ENCODE data around the gene EHBP1.
"Not testable (repeated sequence)": the region's sequence is repeated elsewhere in the genome, so short reads cannot be mapped to it uniquely, and the experiment has no call there.

EHBP1 gene

DNA sequence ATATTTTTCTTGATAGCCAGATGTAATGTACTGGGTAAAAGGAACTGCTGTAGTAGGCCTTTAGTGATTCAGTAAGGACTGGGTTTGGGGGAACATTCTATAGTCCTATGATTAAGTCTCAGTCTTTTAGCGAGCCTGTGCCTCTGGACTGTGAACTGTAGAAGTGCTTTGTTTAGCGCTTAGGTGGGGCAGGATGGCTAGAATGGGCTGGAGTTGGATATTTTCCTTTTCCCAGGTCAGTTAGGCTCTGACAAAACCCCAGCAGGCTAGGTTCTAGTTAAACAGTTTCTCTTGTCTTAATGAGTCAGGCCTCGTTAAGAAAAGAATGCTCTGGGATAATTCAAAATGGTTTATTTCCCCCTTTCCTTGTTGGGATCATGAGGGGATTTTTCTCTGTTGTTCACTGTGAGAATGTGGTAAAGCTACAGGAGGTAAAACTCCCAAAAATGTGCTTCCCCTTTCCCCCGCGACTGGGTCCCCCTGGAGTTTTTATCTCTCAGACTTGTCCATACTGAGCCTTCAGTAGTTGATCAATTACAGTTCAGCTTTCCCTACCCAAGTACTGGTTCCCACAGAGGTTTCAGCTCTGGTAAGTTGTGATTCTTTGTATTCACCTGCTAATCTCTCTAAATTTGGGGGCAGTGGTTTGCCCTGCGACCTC, 31.5 kb downstream of the EHBP1 start:
- DNase-seq = no peak

DNA sequence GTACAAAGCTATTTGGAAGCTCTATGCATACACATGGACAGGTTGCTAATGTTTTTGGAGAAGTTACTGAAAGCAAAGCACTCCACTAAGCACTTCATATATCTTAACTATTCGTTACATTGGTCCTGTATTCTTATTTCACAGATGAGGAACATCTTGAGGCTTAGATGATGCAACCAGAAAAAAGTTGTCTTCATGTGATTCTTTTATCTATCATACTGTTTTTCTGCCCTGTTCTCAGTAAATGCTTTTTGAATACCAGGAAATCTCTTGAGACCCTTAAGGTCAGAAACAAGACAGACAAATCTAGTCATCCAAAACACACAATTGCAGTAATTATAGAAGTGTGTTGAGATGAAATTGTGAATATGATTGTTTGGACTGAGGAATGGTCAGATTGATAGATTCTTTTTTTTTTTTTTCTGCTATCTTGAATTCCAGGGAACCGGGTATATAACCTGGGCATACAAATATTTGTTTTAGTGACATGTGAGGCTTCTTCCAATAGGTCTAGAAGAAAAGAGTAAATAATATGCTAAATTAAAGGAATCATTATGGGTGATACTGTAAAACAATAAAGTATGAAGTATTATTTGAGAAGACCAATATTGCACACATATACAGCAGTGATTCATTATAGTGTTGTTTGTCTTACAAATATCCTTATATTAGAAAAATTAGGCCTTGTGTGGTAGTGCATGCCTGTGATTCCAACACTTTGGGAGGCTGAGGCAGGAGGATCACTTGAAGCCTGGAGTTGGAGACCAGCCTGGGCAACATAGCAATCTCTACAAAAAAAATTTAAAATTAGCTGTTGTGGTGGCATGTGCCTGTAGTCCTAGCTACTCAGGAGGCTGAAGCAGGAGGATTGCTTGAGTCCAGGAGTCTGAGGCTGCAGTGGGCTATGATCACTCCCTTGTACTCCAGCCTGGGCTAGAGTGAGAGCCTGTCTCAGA, 33.7 kb downstream of the EHBP1 start:
- no peak for DNase-seq

DNA sequence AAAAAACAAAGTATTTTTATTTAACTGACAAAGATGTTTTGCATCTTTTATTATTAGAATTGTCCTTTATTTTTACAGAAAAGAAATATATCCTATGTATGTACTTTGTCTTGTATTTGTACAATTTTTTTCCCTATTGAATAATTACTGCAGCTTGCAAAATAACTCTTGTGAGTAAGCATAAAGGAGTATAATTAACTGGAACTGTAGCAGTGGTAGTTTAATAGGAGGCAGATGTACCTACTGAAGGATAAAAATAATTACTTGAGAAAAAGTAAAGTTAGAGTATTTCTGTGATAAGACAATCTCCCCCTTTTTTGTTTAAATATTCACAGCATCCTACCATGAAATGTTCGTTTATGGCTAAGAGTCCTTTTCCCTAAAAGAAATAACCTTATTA, 34.7 kb downstream of the EHBP1 start:
- DNase-seq = no peak

DNA sequence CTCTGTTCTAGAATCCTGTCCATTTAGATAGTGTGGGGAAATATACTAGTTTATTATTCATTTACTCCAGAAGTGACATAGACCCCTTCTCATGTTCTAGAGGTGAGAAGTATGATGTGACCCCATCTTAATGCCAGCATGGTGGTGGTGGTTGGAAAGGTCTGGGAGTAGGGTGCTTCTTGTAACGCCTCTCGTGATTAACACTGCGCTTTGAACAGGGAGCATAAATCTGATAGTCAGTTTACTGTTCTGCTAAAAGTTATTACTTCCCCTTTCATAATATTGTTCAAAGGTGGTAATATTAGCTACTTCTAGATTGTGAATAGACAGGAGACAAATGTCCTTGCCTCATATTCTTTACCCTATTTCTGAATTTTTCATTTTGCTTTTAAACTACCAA, 35.6 kb downstream of the EHBP1 start:
- no peak for DNase-seq

DNA sequence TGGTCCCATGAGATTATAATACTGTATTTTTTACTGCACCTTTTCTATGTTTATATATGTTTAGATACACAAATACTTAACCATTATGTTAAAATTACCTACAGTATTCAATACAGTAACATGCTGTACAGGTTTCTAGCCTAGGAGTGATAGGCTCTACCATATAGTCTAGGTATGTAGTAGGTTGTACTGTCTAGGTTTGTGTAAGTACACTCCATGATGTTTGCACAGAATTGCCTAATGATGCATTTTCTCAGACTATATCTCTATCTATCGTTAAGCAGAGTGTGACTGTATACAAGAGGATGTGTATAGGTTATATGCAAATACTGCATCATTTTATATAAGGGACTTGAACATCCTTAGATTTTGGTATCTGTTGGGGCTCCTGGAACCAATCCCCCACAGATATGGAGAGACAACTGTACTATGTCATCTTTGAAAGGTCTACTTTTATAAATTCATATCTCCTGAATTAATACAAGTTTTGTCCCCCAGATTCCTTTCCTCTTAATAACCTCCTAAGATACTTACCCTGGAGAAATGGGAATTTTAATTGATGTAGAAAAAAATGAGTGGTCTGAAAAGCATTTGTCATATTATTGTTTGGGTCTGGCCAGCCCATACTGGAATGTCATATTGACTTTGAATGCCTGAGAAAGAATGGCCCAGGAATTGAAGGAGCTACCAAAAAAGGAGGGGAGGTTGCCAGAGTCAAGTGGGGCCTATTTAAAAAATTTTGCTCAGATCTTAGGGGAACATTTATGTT, 36.6 kb downstream of the EHBP1 start:
- no peak for DNase-seq

DNA sequence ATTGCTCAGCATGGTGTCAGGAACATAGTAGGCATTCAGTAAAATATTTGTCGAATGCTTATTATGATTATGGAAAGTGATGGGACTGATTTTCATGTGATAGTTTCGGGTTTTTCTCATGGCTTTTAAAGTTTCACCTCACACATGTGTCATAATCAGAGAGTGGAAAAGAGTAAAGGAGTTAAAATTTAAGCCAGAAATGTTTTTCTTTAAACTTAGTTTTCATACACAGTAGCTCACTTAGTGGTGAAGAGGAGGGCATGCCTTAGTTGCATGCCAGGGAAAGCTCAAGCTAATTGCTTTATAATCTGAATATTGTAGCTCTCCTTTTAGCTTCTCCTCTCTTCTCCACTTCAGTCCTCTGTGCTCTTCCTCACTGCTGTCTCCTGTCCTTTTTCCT, 38.0 kb downstream of the EHBP1 start:
- no peak for DNase-seq

DNA sequence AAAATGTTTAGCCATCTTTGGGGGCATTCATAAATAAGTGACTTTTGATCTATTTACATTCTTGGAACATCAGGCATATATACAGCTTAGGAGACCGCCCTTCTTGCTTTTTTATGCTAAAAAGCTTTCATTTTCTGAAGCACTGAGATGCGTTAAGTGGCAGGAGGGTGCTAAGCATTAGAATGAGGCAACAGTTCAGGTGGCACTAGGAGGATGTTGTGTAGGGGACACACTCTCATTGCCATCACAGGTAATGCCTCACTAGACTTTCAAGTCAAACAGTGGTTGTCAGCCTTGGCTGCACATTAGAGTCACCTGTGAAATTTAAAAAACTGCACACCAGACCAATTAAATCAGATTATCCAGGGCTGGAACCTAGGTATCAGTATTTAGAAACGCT, 39.1 kb downstream of the EHBP1 start:
- DNase-seq = no peak

DNA sequence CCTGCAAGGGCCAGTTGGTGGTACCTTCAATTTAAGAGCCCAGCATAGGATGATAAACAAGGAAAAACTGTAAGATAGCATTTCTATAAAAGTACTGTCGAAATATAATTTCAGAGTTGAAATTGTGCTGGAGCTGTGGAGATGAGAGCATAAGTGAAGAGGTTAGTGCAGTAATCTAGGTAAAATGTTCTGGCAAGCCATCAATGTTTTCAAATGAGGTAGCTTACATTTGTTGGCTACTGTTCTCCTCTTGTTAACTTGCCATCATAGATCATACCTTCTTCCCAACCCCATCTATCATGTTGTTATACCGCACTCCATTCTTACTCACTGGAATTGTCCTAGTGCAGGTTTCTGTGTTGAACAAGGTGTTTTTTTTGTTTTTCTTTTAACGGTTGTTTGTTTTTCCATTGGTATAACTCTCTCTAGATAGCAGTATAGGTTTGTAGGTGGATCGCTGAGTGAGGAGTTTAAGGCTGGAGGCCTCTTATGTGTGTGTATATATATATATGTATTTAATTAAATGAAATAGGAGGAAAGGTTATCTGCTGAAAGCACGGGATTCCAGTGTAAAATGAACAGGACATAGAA, 40.5 kb downstream of the EHBP1 start:
- no peak for DNase-seq

DNA sequence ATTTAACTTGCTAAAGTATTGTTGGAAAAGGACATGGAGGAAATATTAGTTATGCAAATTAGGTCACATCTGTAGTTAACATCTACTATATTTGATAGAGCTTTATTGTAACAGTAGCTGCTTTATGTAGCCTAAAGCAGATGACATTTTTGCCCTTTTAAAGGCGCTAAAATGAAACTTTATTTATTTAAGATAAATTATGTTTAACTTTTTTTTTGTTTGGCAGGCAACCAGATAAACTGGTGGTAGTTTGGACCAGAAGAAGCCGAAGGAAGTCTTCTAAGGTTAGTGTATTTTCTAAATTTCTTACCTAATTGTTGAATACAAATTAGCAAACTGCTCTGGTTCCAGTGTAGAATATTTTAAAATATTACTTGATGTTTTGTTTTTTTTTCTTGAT, 41.7 kb downstream of the EHBP1 start:
- DNase-seq = no peak

DNA sequence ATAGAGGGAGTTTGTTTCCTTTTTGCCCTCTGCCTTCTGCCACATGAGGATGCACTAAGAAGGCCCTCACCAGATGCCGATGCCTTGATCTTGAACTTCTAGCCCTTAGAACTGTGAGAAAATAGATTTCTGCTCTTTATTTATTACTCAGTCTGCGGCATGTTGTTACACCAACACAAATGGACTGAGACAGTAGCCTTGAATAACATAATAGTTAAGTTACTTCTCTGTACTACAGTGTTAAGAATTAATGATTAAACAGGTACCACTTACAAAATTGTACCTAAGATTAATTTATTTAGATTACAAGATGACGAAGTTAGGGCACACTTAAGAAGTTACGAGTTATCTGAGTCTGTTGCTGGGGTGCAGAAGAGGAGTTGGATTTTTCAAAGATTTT, 42.4 kb downstream of the EHBP1 start:
- DNase-seq = no peak

DNA sequence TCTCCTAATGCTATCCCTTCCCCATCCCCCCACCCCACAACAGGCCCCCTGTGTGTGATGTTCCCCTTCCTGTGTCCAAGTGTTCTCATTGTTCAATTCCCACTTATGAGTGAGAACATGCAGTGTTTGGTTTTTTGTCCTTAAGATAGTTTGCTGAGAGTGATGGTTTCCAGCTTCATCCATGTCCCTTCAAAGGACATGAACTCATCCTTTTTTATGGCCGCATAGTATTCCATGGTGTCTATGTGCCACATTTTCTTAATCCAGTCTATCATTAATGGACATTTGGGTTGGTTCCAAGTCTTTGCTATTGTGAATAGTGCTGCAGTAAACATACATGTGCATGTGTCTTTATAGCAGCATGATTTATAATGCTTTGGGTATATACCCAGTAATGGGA, 43.6 kb downstream of the EHBP1 start:
- DNase-seq = not testable (repeated sequence)

DNA sequence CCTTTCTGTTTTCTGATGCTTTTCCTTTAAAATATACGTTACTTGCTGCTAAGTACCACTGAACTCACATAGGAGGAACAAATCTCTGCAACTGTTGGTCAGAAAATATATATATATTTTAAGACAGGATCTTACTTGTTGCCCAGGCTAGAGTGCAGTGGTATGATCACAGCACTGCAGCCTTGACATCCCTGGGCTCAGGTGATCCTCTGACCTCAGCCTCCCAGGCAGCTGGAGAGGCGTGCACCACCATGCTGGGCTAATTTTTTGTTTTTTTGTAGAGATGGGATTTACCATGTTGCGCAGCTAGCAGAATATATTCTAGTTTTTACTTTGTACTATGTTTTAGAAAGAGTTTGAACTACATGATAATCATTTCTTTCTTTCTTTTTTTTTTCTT, 51.5 kb downstream of the EHBP1 start:
- no peak for DNase-seq

DNA sequence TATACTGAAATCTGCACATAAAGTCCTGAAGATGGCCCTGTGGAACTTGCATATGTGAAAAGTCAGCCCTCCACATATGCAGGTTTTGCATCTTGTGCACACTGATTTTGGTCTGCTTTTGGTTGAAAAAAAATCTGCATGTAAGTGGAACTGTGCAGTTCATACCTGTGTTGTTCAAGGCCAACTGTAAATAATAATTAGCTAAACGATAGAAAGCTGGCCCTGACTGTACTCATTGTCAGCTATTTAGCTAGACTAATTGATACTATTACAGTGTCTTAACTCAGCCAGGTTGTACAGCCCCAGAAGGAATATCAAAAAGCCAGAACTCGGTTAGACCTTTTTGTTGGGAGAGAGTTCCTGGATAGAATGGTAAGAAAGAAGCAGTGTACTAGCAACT, 54.5 kb downstream of the EHBP1 start:
- no peak for DNase-seq

DNA sequence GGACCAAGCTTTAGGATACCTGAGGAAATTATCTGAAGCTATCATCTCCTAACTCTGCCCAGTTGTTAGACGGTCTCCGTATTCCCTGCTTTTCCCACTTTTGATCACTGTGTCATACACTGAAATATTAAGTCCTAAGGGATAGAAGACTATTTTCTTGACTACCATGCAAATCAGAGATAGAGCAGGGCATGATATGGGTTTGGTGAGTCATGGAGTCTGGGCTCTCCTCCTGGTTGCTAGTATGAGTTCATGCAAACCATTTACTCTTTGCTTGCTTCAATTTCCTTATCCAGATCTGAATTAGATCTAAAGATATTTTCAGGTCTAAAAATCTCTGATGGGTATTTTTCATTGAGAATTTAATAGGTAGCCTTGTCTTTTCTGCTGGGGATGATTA, 55.0 kb downstream of the EHBP1 start:
- no peak for DNase-seq

DNA sequence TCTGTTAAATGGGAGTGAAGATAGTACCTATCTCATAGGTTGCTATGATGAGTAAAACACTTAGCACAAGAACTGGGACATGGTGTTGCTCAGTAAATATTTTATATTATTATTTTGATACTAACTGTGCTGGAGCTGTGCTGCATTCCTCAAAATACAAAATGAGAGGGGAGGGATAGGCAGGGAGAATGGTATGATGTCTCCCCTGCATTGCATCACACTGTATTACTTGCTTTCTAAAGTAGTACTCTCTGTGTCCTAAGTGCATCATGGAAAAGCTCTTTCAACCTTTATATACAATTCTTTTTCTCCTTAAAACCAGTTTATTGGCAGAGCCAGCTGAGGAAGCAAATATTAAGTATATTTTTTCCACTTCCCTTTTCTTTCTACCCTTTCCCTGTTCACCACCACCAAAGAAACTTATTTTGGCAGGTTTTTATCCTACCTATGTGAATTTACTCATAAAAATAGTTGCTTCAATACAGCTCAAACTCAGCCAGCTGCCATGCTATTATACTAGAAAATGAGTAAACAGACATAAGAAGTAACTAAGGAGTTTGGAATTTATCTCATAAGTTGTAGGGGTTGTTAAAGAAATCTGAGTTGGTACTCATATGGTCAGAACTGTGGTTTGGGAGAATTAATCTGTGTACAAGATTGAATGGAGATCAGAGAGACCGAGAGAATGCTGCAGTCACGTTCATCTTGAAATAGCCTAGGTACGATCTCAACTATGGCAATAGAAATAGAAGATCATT, 60.3 kb downstream of the EHBP1 start:
- no peak for DNase-seq

DNA sequence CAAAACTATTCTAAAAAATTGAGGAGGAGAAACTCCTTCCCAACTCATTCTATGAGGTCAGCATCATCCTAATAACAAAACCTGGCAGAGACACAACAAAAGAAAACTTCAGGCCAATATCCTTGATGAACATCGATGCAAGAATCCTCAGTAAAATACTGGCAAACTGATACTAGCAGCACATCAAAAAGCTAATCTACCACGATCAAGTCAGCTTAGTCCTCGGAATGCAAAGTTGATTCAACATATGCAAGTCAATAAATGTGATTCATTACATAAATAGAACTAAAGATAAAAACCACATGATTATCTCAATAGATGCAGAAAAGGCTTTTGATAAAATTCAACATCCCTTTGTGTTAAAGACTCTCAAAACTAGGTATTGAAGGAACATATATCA, 63.1 kb downstream of the EHBP1 start:
- no peak for DNase-seq

DNA sequence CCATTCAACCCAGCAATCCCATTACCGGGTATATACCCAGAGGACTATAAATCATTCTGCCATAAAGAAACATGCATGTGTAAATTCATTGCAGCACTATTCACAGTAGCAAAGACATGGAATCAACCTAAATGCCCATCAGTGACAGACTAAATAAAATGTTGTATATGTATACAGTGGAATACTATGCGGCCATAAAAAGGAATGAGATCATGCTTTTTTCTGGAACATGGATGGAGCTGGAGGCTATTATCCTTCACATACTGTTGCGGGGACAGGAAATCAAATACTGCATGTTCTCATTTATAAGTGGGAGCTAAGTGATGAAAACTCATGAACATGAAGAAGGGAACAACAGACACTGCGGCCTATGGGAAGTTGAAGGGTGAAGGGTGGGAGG, 65.1 kb downstream of the EHBP1 start:
- DNase-seq = no peak

DNA sequence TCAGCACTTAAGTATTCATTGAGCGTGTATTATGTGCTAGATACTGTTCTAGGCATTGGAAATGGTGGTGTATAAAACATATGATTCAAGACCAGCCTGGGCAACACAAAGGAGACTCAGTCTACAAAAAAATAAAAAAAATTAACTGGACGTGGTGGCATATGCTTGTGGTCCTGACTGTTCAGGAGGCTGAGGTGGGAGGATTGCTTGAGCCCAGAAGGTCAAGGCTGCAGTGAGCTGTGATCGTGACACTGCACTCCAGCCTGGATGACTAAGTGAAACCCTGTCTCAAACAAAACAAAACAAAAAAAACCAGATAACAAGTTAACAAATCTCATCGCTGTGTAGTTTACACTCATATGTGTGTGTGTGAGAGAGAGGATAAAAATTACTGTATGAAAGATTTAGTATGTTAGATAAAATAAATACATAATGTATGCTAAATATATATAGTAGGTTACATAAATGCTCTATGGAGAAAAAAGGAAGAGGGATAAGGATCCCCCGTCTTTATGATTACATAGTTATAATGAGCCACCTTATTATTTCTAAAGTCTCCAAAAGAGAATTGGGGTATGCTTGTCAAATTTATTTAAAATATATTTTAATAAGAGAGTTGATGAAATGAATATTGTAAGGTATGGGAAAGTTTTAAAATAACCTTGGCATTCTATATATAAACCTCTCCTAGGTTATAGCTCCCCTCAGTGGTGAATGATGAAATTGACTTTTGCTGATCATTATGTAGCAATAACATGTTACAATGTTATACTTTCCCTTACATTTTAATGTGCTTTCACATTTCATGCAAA, 69.2 kb downstream of the EHBP1 start:
- DNase-seq = no peak

DNA sequence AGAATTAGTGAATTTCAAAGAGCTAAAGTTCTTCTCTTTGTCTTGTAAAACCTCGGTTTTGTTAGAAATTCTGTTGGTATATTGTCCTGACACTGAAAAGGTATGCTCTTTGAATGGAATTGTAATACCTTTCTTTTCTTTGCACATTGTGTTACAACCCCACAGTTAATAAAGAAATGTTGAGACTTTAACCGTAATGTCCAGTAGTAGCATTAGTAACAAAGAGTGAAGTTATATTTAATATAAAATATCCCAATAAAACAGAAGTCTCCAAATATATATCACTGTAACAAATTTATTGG, 69.8 kb downstream of the EHBP1 start:
- no peak for DNase-seq

DNA sequence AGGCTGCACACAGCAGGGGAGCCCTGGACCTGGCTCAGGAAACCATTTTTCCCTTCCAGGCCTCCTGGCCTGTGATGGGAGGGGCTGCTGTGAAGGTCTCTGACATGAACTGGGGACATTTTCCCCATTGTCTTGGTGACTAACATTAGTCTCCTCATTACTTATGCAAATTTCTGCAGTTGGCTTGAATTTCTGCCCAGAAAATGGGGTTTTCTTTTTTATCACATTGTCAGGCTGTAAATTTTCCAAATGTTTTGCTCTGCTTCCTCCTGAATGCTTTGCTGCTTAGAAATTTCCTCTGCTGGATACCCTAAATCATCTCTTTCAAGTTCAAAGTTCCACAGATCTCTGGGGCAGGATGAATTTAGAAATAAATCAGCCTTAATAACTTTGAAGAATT, 78.2 kb downstream of the EHBP1 start:
- no peak for DNase-seq

DNA sequence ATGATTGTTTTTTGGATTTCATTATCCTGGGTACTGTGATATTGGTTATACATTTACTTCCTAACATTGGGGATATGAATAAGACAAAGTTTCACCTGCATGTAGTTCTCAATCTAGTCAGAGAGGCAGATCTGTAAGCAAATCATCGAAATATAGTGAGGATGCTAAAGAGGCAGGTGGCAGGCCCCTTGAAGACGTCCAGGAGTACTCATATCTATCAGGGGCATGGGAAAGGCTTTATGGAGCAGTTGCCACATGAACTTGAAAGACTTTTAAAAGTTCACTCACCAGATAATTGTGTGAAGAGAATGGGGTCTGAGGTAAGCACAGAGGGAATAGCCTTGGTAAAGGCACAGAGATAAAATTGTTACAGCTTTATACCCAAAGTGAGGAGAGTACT, 78.8 kb downstream of the EHBP1 start:
- DNase-seq = no peak

DNA sequence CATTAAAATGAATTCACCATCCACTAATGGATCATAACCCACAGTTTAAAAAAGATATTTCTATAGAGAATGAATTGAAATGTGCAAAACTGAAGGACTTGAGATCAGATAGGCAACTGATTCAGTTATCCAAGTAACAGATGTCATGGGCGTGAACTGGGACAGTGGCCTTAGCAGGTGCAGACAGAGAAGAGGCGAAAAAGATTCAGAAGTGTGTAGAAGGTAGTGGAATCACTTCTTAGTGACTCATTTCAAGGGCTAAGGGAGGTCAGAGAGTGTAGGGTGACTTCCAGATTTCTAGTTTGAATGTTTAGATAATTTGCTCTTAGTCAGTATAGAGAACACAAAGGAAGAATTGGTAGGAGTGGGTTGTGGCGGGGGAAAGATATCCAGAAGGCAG, 79.7 kb downstream of the EHBP1 start:
- DNase-seq = no peak

Data from effector CD8-positive, alpha-beta T cell (primary cell).